Measurements from ENCODE around the gene TRMT1.

The TRMT1 gene

DNA sequence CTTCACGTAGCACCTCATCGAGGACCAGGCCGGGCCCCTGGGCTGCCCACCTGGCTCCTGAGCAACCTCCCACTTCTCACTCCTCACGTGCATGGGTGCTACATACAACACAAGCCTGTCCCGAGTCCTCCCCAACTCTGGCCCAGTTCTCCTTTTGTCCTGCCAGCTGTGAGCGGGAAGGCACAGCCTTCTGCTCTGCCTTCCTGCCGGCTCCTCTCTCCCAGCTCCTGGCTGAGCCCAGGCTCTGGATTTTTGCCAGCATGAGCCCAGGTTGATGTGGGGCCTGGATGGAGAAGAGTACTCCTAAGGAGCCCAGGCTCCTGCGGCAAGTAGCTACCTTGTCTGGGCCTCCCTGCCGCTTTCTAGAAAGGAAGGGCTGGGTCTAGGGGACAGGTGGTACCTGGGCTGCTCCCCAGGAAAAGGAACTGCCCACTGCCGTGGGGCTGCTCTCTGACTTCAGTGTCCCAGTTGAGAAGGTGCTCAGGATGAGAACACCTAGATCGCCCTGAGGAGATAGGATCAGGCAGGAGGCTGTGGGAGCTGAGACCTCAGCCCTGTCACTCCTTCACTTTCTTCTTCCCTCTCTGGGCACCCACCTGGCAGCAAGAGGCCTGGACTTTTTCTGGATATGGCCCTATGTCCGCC is 37.5 kb downstream of the TRMT1 start:
- H3K27me3 ChIP-seq (ENCODE audit: control insufficient read depth, insufficient read depth, low read length): no peaks in the 10 kb centered on the region
- peaks cover 64% of the 10 kb centered on the region for H3K36me3 ChIP-seq (ENCODE audit: insufficient read depth, low read length)
- H3K4me1 ChIP-seq (ENCODE audit: control insufficient read depth, insufficient read depth, low read length): peaks cover 48% of the 10 kb centered on the region
- no peak overlapping the region for H3K4me3 ChIP-seq (ENCODE audit: low read length)
- H3K4me2 ChIP-seq (ENCODE audit: low read length): peak overlapping the region; percentile 10
- no peaks in the 10 kb centered on the region for H3K9me3 ChIP-seq (replicated peaks; ENCODE audit: low read length)
- no peak overlapping the region for H3K9ac ChIP-seq (ENCODE audit: low read depth, low read length)

DNA sequence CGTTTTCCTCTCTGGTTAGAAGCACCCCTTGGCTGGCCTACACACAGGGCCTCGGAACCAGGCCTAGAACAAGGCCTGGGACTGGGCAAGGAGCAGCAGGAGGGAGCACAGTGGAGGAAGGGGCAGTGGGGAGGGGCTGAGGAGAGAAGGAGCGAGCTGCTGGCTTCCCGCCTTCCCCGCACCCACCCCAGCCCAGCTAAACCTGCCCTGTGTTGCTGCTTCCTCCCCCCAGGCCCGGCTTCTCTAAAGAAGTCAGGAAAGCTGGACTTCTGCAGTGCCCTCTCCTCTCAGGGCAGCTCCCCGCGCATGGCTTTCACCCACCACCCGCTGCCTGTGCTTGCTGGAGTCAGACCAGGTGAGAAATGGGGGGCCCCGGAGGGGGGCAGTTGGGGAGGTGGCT is 38.2 kb downstream of the TRMT1 start:
- Histone ChIP-seq H3K4me3 (ENCODE audit: low read length) (no peak overlapping the region), H3K27me3 (ENCODE audit: control insufficient read depth, insufficient read depth, low read length) (no peaks in the 10 kb centered on the region), H3K4me1 (ENCODE audit: control insufficient read depth, insufficient read depth, low read length) (peaks cover 48% of the 10 kb centered on the region), H3K9ac (ENCODE audit: low read depth, low read length) (no peak overlapping the region), H3K9me3 (replicated peaks; ENCODE audit: low read length) (no peaks in the 10 kb centered on the region), H3K4me2 (ENCODE audit: low read length) (no peak overlapping the region), H3K36me3 (ENCODE audit: insufficient read depth, low read length) (peaks cover 66% of the 10 kb centered on the region)

DNA sequence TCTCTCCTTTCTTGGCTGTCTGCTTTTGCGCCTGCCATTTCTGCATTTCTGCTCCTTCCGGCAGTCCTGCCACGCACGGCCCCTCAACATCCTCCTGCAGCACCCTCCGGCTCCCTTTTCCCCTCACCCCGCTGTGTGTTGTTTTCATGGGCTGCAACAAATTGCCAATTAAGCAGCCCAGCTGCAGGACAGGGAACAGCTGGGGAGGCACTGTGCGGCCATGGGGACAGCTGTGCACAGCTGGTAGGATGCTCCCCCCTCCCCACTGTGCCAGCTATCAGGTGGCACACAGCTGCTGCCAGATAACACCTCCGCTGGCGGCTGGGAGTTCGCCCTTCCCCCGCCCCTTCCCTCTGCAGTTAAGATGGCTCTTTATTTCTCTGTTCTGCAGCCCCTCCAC is 39.3 kb downstream of the TRMT1 start:
- H3K36me3 ChIP-seq (ENCODE audit: insufficient read depth, low read length): peaks cover 62% of the 10 kb centered on the region
- H3K4me3 ChIP-seq (ENCODE audit: low read length): no peak overlapping the region
- no peaks in the 10 kb centered on the region for H3K9me3 ChIP-seq (replicated peaks; ENCODE audit: low read length)
- H3K4me2 ChIP-seq (ENCODE audit: low read length): no peak overlapping the region
- H3K27me3 ChIP-seq (ENCODE audit: control insufficient read depth, insufficient read depth, low read length): no peaks in the 10 kb centered on the region
- no peak overlapping the region for H3K9ac ChIP-seq (ENCODE audit: low read depth, low read length)
- H3K4me1 ChIP-seq (ENCODE audit: control insufficient read depth, insufficient read depth, low read length): peaks cover 48% of the 10 kb centered on the region

DNA sequence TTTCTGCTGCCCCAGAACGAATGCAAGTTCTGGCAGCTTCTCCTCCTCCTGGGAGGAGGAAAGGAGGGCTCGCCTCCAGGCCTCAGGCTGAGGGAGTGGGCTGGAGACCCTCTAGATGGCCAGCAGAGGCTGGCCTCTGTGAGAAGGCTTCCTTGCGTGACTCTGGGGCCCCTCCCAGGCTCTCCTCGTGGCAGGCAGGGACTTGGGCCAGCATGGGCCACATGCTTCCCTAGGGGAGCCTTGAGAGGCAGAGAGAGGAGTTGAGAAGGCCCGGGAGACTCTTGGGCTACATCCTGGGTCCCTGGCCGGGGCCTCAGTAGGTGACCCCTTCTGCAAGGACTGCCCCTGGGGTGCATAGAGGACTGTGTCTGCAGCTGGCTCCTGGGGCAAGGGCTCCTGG is 39.8 kb downstream of the TRMT1 start:
- Histone ChIP-seq H3K36me3 (ENCODE audit: insufficient read depth, low read length) (peaks cover 58% of the 10 kb centered on the region), H3K9ac (ENCODE audit: low read depth, low read length) (no peak overlapping the region), H3K4me1 (ENCODE audit: control insufficient read depth, insufficient read depth, low read length) (peaks cover 45% of the 10 kb centered on the region), H3K4me3 (ENCODE audit: low read length) (no peak overlapping the region), H3K4me2 (ENCODE audit: low read length) (no peak overlapping the region), H3K9me3 (replicated peaks; ENCODE audit: low read length) (no peaks in the 10 kb centered on the region), H3K27me3 (ENCODE audit: control insufficient read depth, insufficient read depth, low read length) (no peaks in the 10 kb centered on the region)

DNA sequence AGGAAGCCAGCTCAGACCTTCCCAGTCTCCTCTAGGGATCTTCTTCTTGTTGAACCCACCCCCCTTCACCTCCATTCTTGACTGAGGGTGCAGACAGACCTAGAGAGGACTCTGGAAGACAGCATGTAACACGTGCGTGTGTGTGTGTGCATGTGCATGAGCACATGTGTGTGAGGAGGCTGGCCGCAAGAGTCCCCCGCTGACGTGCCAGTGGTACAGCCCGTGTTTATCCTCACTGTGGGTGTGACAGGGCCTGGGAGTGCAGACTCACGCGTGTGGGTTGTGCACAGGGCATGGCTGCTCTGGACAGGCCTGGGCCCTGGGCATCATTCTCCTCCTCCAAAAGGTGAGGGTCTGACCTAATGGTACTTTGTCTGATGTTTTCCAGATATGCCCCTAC is 40.2 kb downstream of the TRMT1 start:
- no peak overlapping the region for H3K4me3 ChIP-seq (ENCODE audit: low read length)
- H3K9ac ChIP-seq (ENCODE audit: low read depth, low read length): no peak overlapping the region
- H3K9me3 ChIP-seq (replicated peaks; ENCODE audit: low read length): no peaks in the 10 kb centered on the region
- peaks cover 53% of the 10 kb centered on the region for H3K36me3 ChIP-seq (ENCODE audit: insufficient read depth, low read length)
- H3K4me2 ChIP-seq (ENCODE audit: low read length): no peak overlapping the region
- no peaks in the 10 kb centered on the region for H3K27me3 ChIP-seq (ENCODE audit: control insufficient read depth, insufficient read depth, low read length)
- H3K4me1 ChIP-seq (ENCODE audit: control insufficient read depth, insufficient read depth, low read length): peaks cover 43% of the 10 kb centered on the region

DNA sequence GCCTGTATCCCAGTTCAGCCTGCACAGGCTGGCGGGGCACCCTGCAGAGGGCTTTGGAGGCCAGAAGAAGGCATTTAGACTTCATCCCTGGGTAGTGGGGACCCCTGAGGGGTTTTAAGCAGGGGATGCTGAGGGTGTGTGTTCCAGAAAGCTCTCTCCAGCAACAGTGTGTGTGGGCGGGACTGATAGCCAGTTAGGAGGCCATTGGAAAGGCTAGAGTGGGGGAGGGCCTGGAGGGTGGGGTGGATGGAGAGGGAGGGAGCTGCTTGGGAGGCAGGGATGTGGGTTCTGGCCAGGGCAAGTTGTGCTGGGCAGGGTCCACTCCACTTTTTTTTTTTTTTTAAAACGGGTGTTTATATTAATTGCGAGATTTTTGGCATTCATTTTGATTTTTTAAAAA is 42.2 kb downstream of the TRMT1 start:
- Histone ChIP-seq H3K4me2 (ENCODE audit: low read length) (no peak overlapping the region), H3K36me3 (ENCODE audit: insufficient read depth, low read length) (peaks cover 53% of the 10 kb centered on the region)

DNA sequence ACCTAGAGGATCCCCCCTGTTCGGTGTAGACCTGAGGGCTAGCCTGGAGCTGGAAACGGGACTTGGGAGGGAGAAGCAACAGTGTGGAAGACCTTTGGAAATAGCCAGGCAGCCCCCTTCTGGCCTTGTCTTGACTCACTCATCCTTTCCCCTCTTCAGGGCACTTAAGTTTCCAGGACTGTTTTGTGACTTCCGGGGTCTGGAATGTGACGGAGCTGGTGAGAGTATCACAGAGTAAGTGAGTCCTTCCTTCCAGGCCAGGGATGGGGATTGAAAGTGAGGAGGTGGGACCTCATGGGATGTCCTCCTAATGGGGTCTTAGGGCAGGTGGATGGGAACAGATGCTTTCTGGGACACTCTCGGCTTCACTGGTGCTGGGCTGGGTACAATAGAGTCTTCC is 43.3 kb downstream of the TRMT1 start:
- H3K27me3 ChIP-seq (ENCODE audit: control insufficient read depth, insufficient read depth, low read length): no peaks in the 10 kb centered on the region
- no peak overlapping the region for H3K9ac ChIP-seq (ENCODE audit: low read depth, low read length)
- H3K4me1 ChIP-seq (ENCODE audit: control insufficient read depth, insufficient read depth, low read length): peaks cover 46% of the 10 kb centered on the region
- H3K9me3 ChIP-seq (replicated peaks; ENCODE audit: low read length): no peaks in the 10 kb centered on the region
- no peak overlapping the region for H3K4me2 ChIP-seq (ENCODE audit: low read length)
- peaks cover 54% of the 10 kb centered on the region for H3K36me3 ChIP-seq (ENCODE audit: insufficient read depth, low read length)
- no peak overlapping the region for H3K4me3 ChIP-seq (ENCODE audit: low read length)

More for the DNA sequence above, 42.2 kb downstream of the TRMT1 start:
- Histone ChIP-seq H3K9ac (ENCODE audit: low read depth, low read length) (no peak overlapping the region), H3K27me3 (ENCODE audit: control insufficient read depth, insufficient read depth, low read length) (no peaks in the 10 kb centered on the region), H3K9me3 (replicated peaks; ENCODE audit: low read length) (no peaks in the 10 kb centered on the region), H3K4me3 (ENCODE audit: low read length) (no peak overlapping the region), H3K4me1 (ENCODE audit: control insufficient read depth, insufficient read depth, low read length) (peaks cover 51% of the 10 kb centered on the region)

DNA sequence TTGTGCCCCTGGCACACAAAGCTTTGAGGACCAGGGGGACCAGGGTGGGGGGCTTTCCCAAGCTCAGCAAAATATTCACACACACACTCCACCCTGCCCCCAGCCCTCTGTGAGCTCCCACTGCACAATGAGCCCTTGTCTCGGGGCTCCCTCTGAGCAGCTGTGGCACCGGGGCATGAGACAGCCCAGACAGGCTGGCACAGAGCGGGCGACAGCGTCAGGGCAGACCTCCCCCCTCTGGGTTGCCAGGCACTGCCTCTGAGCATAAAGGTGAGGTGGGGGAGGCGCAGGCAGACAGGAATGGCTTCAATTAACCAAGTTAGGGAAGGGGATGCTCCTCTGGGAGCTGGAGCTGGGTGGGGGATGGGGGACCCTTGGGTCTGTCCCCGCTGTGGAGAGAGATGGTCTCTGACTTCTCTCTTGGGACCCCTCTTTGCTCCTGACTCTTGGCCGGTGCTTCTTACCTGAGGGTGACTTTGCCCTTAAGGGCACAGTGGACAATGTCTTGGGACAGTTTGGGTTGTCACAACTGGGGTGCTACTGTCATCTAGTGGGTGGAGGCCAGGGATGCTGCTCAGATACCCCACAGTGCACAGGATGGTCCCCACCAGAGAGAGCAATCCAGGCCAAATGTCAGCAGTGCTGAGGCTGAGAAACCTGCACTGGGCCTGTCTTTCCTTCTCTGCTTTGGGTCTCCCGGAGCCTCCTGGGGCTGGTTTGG is 44.2 kb downstream of the TRMT1 start:
- Histone ChIP-seq H3K9ac (ENCODE audit: low read depth, low read length) (no peak overlapping the region), H3K9me3 (replicated peaks; ENCODE audit: low read length) (no peaks in the 10 kb centered on the region), H3K27me3 (ENCODE audit: control insufficient read depth, insufficient read depth, low read length) (no peaks in the 10 kb centered on the region), H3K4me2 (ENCODE audit: low read length) (no peak overlapping the region), H3K36me3 (ENCODE audit: insufficient read depth, low read length) (peaks cover 45% of the 10 kb centered on the region), H3K4me3 (ENCODE audit: low read length) (no peak overlapping the region), H3K4me1 (ENCODE audit: control insufficient read depth, insufficient read depth, low read length) (peaks cover 44% of the 10 kb centered on the region)

DNA sequence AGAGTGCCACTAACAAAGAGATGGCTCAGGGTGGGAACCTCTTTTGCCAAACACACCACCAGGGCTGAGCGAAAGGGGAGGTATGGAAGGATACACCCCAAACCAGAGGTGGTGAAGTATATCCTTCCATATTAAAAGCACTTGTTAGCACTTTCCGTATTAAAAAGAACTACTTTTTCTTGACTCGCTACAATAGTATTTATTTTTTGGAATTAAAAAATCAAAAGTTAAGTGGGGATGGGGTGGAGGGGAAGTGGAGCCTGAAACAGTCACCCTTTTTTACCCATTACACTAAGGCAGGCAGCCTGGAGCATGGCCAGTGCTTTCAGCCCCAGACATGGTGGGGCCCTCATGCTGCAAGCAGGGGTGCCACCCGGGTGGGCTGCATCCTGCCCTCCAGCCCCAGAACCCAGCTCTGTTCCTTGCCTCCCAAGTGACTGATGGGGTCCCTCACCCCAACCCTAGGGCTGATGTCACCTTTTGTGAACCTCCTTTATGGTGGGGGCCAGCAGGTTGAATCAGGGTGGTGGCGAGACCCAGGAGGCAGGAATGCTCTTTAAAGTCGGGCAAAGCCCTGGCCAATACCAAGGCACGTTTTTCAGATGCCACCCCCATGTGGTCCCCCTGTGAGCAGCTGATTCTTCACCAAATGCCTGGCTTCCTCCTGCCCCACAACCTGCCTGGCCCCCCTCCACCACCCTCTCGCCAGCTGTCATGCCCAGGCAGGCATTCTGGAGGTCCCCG is 44.9 kb downstream of the TRMT1 start:
- H3K27me3 ChIP-seq (ENCODE audit: control insufficient read depth, insufficient read depth, low read length): no peaks in the 10 kb centered on the region
- peaks cover 44% of the 10 kb centered on the region for H3K4me1 ChIP-seq (ENCODE audit: control insufficient read depth, insufficient read depth, low read length)
- H3K9me3 ChIP-seq (replicated peaks; ENCODE audit: low read length): no peaks in the 10 kb centered on the region
- H3K4me3 ChIP-seq (ENCODE audit: low read length): no peak overlapping the region
- no peak overlapping the region for H3K4me2 ChIP-seq (ENCODE audit: low read length)
- no peak overlapping the region for H3K9ac ChIP-seq (ENCODE audit: low read depth, low read length)
- peaks cover 39% of the 10 kb centered on the region for H3K36me3 ChIP-seq (ENCODE audit: insufficient read depth, low read length)

DNA sequence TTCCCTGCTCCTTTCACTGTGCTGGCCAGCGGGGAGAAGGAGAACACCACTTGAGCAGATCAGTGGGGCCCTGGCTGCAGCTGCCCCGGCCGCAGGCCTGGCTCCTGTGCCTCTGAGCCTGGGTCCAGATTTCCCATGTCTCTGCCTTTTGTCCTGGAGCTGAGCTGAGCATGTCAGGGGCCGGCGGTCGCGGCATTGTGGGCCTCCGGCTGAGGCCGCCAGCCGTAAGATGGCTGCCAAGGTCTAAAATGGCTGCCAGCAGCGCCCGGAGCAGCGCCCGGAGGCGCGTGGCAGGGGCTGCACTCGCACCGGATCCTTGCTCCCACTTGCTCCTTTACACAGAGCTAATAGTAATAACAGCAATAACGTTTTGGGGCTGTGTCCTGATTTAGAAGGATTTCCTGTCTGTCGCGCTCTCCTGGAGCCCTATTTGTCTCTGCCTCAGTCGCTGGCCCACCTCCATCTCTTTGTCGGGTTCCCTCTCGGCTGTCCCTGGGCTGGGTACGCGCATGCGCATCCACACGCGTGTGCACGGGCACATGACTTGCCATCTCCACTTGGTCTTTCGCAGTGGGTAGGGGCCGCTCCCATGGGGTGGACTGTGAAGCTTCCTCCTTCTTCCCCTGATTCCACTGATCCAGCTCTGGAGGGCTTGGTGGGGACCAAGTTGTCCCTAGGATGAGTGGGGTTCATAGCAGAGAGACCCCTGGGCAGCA is 46.0 kb downstream of the TRMT1 start:
- H3K9me3 ChIP-seq (replicated peaks; ENCODE audit: low read length): no peaks in the 10 kb centered on the region
- peaks cover 37% of the 10 kb centered on the region for H3K4me1 ChIP-seq (ENCODE audit: control insufficient read depth, insufficient read depth, low read length)
- no peak overlapping the region for H3K4me3 ChIP-seq (ENCODE audit: low read length)
- peak overlapping the region; percentile 52 for H3K9ac ChIP-seq (ENCODE audit: low read depth, low read length)
- peaks cover 29% of the 10 kb centered on the region for H3K36me3 ChIP-seq (ENCODE audit: insufficient read depth, low read length)
- H3K4me2 ChIP-seq (ENCODE audit: low read length): peak overlapping the region; percentile 27
- no peaks in the 10 kb centered on the region for H3K27me3 ChIP-seq (ENCODE audit: control insufficient read depth, insufficient read depth, low read length)
